Measurements from ENCODE around the gene SH3RF2.

SH3RF2 gene

DNA sequence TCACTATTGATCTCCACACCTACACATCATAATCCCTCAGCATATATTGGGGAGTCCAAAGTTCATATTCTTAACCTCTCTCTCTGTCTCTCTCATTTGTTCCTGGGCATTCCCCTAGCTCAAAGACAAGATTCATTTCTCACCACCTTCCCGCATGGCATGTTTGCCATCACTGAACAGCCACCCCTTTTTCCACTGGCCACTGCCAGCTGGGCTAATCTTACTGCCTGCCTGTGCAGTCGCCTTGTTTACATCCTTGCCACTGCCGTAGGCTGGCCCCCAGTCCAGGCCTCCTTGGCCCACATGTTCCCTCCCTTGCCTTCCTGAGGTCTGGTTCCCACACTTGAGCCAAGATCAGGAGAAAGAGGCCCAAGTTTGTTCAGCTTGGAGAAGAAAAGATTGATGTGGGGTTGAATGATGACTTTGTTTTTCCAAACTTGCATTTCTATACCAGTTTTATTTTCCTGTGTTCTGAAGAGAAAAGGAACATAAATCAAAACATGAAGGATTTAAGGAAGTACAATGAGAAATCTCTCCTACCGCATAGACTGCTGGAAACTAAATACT is 88.8 kb downstream of the SH3RF2 start:
- no peaks in the 10 kb centered on the region for H3K27me3 Mint-ChIP-seq
- no peak overlapping the region for H3K4me3 Mint-ChIP-seq
- peaks cover 31% of the 10 kb centered on the region for H3K4me1 Mint-ChIP-seq (ENCODE audit: low read depth)
- no peak overlapping the region for H3K27ac Mint-ChIP-seq
- no peaks in the 10 kb centered on the region for H3K9me3 Mint-ChIP-seq
- intact Hi-C loops (cut with micrococcal nuclease), result no loop called here
- H3K36me3 Mint-ChIP-seq (ENCODE audit: low read depth), result no peaks in the 10 kb centered on the region

- H3K27ac Mint-ChIP-seq, result no peak overlapping the region
Observed at GRCh38 chr5:146025681-146026080, 89.3 kb downstream of the SH3RF2 start.

GRCh38 chr5:146026307-146027010 is 90.1 kb downstream of the SH3RF2 start:
- intact Hi-C loops (cut with micrococcal nuclease), result no loop called here
- Mint-ChIP-seq H3K9me3 (no peaks in the 10 kb centered on the region), H3K27ac (no peak overlapping the region), H3K4me1 (ENCODE audit: low read depth) (peaks cover 32% of the 10 kb centered on the region), H3K27me3 (no peaks in the 10 kb centered on the region), H3K36me3 (ENCODE audit: low read depth) (no peaks in the 10 kb centered on the region), H3K4me3 (no peak overlapping the region)

More at GRCh38 chr5:146025681-146026080, 89.3 kb downstream of the SH3RF2 start:
- Mint-ChIP-seq H3K4me3 (no peak overlapping the region), H3K9me3 (no peaks in the 10 kb centered on the region), H3K27me3 (no peaks in the 10 kb centered on the region), H3K4me1 (ENCODE audit: low read depth) (peaks cover 32% of the 10 kb centered on the region), H3K36me3 (ENCODE audit: low read depth) (no peaks in the 10 kb centered on the region)
- intact Hi-C loops (cut with micrococcal nuclease), result no loop called here

- intact Hi-C loops (cut with micrococcal nuclease), result no loop called here
- H3K4me1 Mint-ChIP-seq (ENCODE audit: low read depth), result peaks cover 32% of the 10 kb centered on the region
- H3K9me3 Mint-ChIP-seq, result no peaks in the 10 kb centered on the region
- H3K4me3 Mint-ChIP-seq, result no peak overlapping the region
- no peaks in the 10 kb centered on the region for H3K36me3 Mint-ChIP-seq (ENCODE audit: low read depth)
- H3K27me3 Mint-ChIP-seq, result no peaks in the 10 kb centered on the region
- H3K27ac Mint-ChIP-seq, result no peak overlapping the region
Observed at GRCh38 chr5:146027751-146028150, 91.4 kb downstream of the SH3RF2 start.

GRCh38 chr5:146032911-146033310 is 96.5 kb downstream of the SH3RF2 start:
- Mint-ChIP-seq H3K9me3 (no peaks in the 10 kb centered on the region), H3K4me1 (ENCODE audit: low read depth) (peaks cover 35% of the 10 kb centered on the region), H3K27me3 (no peaks in the 10 kb centered on the region), H3K27ac (no peak overlapping the region), H3K36me3 (ENCODE audit: low read depth) (no peaks in the 10 kb centered on the region), H3K4me3 (no peak overlapping the region)
- intact Hi-C loops (cut with micrococcal nuclease), result loop anchor here (10.0 kb wide), 1 partner anchor 58 kb away; no protein-coding TSS in a partner anchor

DNA sequence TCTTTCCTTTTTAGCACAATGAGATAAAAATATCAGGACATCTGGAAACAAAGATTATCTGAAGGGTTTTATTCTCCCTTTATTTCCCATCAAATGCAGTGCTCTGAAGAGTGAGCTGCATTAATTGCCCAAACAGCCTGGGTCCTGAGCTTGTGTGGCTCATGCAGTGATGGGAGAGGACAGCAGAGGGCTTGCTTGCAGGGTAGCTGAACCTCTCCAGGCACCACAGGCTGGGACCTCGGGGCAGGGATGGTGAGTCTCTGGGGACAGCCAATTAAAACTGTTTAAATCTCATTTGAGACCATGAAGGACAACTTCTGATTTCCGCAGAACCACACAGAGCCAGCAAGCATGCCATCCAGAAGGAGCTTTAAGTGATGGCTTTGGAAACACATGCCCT is 97.7 kb downstream of the SH3RF2 start:
- Mint-ChIP-seq H3K9me3 (no peaks in the 10 kb centered on the region), H3K36me3 (ENCODE audit: low read depth) (no peaks in the 10 kb centered on the region), H3K4me3 (no peak overlapping the region), H3K27ac (no peak overlapping the region), H3K4me1 (ENCODE audit: low read depth) (peaks cover 23% of the 10 kb centered on the region), H3K27me3 (no peaks in the 10 kb centered on the region)
- intact Hi-C loops (cut with micrococcal nuclease), result loop anchor here (10.0 kb wide), 1 partner anchor 59 kb away; no protein-coding TSS in a partner anchor

GRCh38 chr5:146034605-146035004 is 98.2 kb downstream of the SH3RF2 start:
- Mint-ChIP-seq H3K36me3 (ENCODE audit: low read depth) (no peaks in the 10 kb centered on the region), H3K4me1 (ENCODE audit: low read depth) (peaks cover 21% of the 10 kb centered on the region), H3K4me3 (no peak overlapping the region), H3K27me3 (no peaks in the 10 kb centered on the region), H3K9me3 (no peaks in the 10 kb centered on the region), H3K27ac (no peak overlapping the region)
- intact Hi-C loops (cut with micrococcal nuclease), result loop anchor here (10.0 kb wide), 1 partner anchor 60 kb away; no protein-coding TSS in a partner anchor

GRCh38 chr5:146039420-146039819 is 103.0 kb downstream of the SH3RF2 start:
- no peak overlapping the region for H3K27ac Mint-ChIP-seq
- no peaks in the 10 kb centered on the region for H3K27me3 Mint-ChIP-seq
- H3K4me3 Mint-ChIP-seq, result no peak overlapping the region
- H3K36me3 Mint-ChIP-seq (ENCODE audit: low read depth), result no peaks in the 10 kb centered on the region
- peaks cover 38% of the 10 kb centered on the region for H3K4me1 Mint-ChIP-seq (ENCODE audit: low read depth)
- intact Hi-C loops (cut with micrococcal nuclease), result loop anchor here (10.0 kb wide), 1 partner anchor 65 kb away; no protein-coding TSS in a partner anchor
- no peaks in the 10 kb centered on the region for H3K9me3 Mint-ChIP-seq

GRCh38 chr5:146040527-146040926 is 104.1 kb downstream of the SH3RF2 start:
- H3K27me3 Mint-ChIP-seq, result no peaks in the 10 kb centered on the region
- H3K36me3 Mint-ChIP-seq (ENCODE audit: low read depth), result no peaks in the 10 kb centered on the region
- H3K27ac Mint-ChIP-seq, result no peak overlapping the region
- H3K9me3 Mint-ChIP-seq, result no peaks in the 10 kb centered on the region
- H3K4me3 Mint-ChIP-seq, result no peak overlapping the region
- intact Hi-C loops (cut with micrococcal nuclease), result no loop called here
- H3K4me1 Mint-ChIP-seq (ENCODE audit: low read depth), result peaks cover 38% of the 10 kb centered on the region

DNA sequence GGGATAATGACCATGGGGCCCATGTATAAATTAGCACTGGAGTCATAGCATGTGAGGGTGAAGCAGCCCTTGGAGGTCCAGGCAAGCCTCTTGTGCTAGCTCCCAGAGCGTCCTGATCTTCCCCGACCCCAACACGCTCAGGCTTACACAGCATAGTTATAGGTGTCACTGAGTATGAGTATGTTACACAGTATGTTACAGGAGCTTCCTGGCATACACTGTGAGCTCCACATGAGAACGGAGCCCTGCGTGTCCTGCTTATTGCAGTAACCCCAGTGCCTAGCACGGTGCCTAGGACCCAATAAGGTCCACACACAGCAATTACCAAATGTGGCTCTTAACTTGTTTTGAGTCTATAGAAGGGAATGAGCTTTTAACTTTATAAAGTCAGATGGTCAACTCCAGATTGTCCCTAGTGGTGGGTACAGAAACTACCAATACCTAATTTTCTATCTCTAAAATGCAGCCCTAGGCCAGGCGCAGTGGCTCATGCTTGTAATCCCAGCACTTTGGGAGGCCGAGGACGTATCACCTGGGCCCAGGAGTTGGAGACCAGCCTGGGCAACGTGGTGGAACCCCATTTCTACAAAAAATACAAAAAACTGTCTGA is 104.9 kb downstream of the SH3RF2 start:
- Mint-ChIP-seq H3K27me3 (no peaks in the 10 kb centered on the region), H3K36me3 (ENCODE audit: low read depth) (no peaks in the 10 kb centered on the region), H3K27ac (no peak overlapping the region), H3K9me3 (no peaks in the 10 kb centered on the region), H3K4me1 (ENCODE audit: low read depth) (peaks cover 37% of the 10 kb centered on the region), H3K4me3 (no peak overlapping the region)
- intact Hi-C loops (cut with micrococcal nuclease), result no loop called here

- no peaks in the 10 kb centered on the region for H3K36me3 Mint-ChIP-seq (ENCODE audit: low read depth)
- no peaks in the 10 kb centered on the region for H3K27me3 Mint-ChIP-seq
- no peaks in the 10 kb centered on the region for H3K9me3 Mint-ChIP-seq
- intact Hi-C loops (cut with micrococcal nuclease), result no loop called here
- no peak overlapping the region for H3K27ac Mint-ChIP-seq
- no peak overlapping the region for H3K4me3 Mint-ChIP-seq
- peaks cover 26% of the 10 kb centered on the region for H3K4me1 Mint-ChIP-seq (ENCODE audit: low read depth)
Observed at GRCh38 chr5:146042628-146043279, 106.4 kb downstream of the SH3RF2 start.

GRCh38 chr5:146043722-146044121 is 107.3 kb downstream of the SH3RF2 start:
- H3K36me3 Mint-ChIP-seq (ENCODE audit: low read depth), result no peaks in the 10 kb centered on the region
- intact Hi-C loops (cut with micrococcal nuclease), result no loop called here
- H3K9me3 Mint-ChIP-seq, result no peaks in the 10 kb centered on the region
- no peaks in the 10 kb centered on the region for H3K27me3 Mint-ChIP-seq
- H3K27ac Mint-ChIP-seq, result no peak overlapping the region
- H3K4me3 Mint-ChIP-seq, result no peak overlapping the region
- H3K4me1 Mint-ChIP-seq (ENCODE audit: low read depth), result peaks cover 26% of the 10 kb centered on the region

GRCh38 chr5:146047396-146047795 is 111.0 kb downstream of the SH3RF2 start:
- intact Hi-C loops (cut with micrococcal nuclease), result loop anchor here (5.0 kb wide), 3 partner anchors 220 to 365 kb away; no protein-coding TSS in a partner anchor
- H3K4me1 Mint-ChIP-seq (ENCODE audit: low read depth), result peaks cover 9% of the 10 kb centered on the region
- no peak overlapping the region for H3K27ac Mint-ChIP-seq
- no peak overlapping the region for H3K4me3 Mint-ChIP-seq
- no peaks in the 10 kb centered on the region for H3K9me3 Mint-ChIP-seq
- no peaks in the 10 kb centered on the region for H3K27me3 Mint-ChIP-seq
- no peaks in the 10 kb centered on the region for H3K36me3 Mint-ChIP-seq (ENCODE audit: low read depth)
